HL-60/S4 treated with phorbol 12-myristate 13-acetate at 8.2 ng/mL for 4 days and 3 days (cell line): Measurements from ENCODE around the gene KLK12.
"Not testable (repeated sequence)": the region's sequence is repeated elsewhere in the genome, so short reads cannot be mapped to it uniquely, and the experiment has no call there.

Source experiments
- in situ Hi-C: fragments of 300-500 bp; cut with MboI; formaldehyde crosslinking; loops from 2 replicates; pipeline ENCODE4 v1.15.0; 2022; ENCODE audit warnings: low sequenced_read_pairs

Gene KLK12

GRCh38 chr19:51016798-51017683, 17.8 kb downstream of the KLK12 start:
- in situ Hi-C loops: no loop called here

GRCh38 chr19:51015691-51016267, 19.0 kb downstream of the KLK12 start:
- in situ Hi-C loops: no loop called here

- in situ Hi-C loops: no loop called here
Observed at GRCh38 chr19:51014242-51014641, 20.6 kb downstream of the KLK12 start.

- in situ Hi-C loops: no loop called here
Observed at GRCh38 chr19:51012661-51013190, 22.1 kb downstream of the KLK12 start.

GRCh38 chr19:51010066-51010795, 24.6 kb downstream of the KLK12 start:
- in situ Hi-C loops: no loop called here

GRCh38 chr19:51009061-51009891, 25.5 kb downstream of the KLK12 start:
- in situ Hi-C loops: no loop called here

GRCh38 chr19:51007488-51007887, 27.3 kb downstream of the KLK12 start:
- in situ Hi-C loops: no loop called here

GRCh38 chr19:51006406-51006805, 28.4 kb downstream of the KLK12 start:
- in situ Hi-C loops: no loop called here

- in situ Hi-C loops: no loop called here
Observed at GRCh38 chr19:51005248-51005647, 29.6 kb downstream of the KLK12 start.

GRCh38 chr19:51003316-51003715, 31.5 kb downstream of the KLK12 start:
- in situ Hi-C loops: no loop called here

GRCh38 chr19:51002542-51003311, 32.1 kb downstream of the KLK12 start:
- in situ Hi-C loops: no loop called here

GRCh38 chr19:51002089-51002532, 32.7 kb downstream of the KLK12 start:
- in situ Hi-C loops: no loop called here

GRCh38 chr19:51001515-51001914, 33.3 kb downstream of the KLK12 start, which contains the start of gene KLK8:
Gene KLK8 (minus strand): TSS chr19:51001604. CDS start chr19:51001167, 437 bp downstream.
- in situ Hi-C loops: no loop called here

GRCh38 chr19:51000981-51001380, 33.8 kb downstream of the KLK12 start:
- in situ Hi-C loops: no loop called here

- in situ Hi-C loops: no loop called here
Observed at GRCh38 chr19:51000426-51000825, 34.4 kb downstream of the KLK12 start.

GRCh38 chr19:50998686-50999085, 36.1 kb downstream of the KLK12 start:
- in situ Hi-C loops: no loop called here

- in situ Hi-C loops: no loop called here
Observed at GRCh38 chr19:50998061-50998460, 36.7 kb downstream of the KLK12 start.

GRCh38 chr19:50994129-50994528, 40.7 kb downstream of the KLK12 start:
- in situ Hi-C loops: no loop called here

- in situ Hi-C loops: no loop called here
Observed at GRCh38 chr19:50992666-50993035, 42.2 kb downstream of the KLK12 start.

- in situ Hi-C loops: not testable (repeated sequence)
Observed at GRCh38 chr19:50984416-50984815, 50.4 kb downstream of the KLK12 start.
